Fibroblast of villous mesenchyme (primary cell): ENCODE results near the gene SLC26A1. TPM values are rescaled to one million over a fixed set of nuclear protein-coding genes. Genes with fewer than 3 reads are reported as not detected.

Experiments used
- DNase-seq: peaks from one replicate; pipeline ENCODE4 v3.0.0-alpha.2; 2010; ENCODE audit warnings: low read depth
- H3K4me3 ChIP-seq: 2 replicates; pipeline ENCODE4 v1.5.1; 2011; ENCODE audit warnings: low read depth, mild to moderate bottlenecking, low read length
- total RNA-seq: library from RNA; depleted of rRNA; stranded (reverse); fragments of >200 nt; gene quantifications from 2 replicates; pipeline ENCODE4 v1.2.3, GENCODE V29; 2012
- TF ChIP-seq, protein P1 (sequence below): IDR thresholded peaks from 2 replicates; pipeline ENCODE4 v1.5.1; 2012; ENCODE audit warnings: low read depth, mild to moderate bottlenecking, low read length; ENCODE audit not compliant: insufficient read depth

SLC26A1 gene
- total RNA-seq, 1 donor = under 0.01 TPM

DNA sequence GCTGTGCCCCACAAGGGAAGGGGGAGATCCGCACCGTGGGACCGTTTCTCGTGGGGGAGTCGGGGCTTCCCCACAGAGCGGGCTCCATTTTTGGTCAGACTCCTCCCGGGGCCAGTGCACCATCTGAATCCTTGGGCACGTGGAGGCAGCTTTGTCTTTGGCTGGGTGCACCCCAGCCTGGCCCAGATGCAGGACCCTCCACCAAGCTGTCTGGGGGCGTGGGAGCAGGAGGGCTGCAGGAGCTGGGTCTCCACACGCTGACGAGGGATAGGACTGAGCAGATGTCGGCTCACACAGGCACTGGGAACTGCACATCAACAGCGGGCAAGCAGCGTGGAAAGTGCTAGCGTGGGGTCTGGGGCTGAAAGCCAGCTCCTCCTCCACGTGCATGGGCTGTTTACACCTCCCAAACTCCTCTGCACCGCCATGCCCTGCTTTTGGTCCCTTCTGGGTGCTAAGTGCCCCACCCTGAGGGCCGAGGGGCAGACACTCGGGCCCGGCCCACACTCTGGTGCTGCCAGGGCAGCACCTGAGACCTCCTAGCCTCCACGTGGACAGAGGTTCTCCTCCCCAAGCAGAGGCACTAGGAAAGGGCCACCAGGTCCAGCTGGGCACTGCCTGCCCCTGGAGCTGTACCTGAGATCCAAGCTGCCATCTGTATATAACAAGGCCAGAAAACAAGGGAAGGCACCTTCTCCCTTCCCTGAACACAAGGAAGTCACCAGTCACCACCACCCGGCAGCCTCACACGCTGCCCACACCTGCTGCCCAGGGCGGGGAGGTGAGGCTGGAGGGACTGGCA lies 33.7 kb downstream of the SLC26A1 start:
- H3K4me3 ChIP-seq = no peak overlapping the region
- no peak for DNase-seq
- TF ChIP-seq, protein P1, sequence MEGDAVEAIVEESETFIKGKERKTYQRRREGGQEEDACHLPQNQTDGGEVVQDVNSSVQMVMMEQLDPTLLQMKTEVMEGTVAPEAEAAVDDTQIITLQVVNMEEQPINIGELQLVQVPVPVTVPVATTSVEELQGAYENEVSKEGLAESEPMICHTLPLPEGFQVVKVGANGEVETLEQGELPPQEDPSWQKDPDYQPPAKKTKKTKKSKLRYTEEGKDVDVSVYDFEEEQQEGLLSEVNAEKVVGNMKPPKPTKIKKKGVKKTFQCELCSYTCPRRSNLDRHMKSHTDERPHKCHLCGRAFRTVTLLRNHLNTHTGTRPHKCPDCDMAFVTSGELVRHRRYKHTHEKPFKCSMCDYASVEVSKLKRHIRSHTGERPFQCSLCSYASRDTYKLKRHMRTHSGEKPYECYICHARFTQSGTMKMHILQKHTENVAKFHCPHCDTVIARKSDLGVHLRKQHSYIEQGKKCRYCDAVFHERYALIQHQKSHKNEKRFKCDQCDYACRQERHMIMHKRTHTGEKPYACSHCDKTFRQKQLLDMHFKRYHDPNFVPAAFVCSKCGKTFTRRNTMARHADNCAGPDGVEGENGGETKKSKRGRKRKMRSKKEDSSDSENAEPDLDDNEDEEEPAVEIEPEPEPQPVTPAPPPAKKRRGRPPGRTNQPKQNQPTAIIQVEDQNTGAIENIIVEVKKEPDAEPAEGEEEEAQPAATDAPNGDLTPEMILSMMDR = no peak

DNA sequence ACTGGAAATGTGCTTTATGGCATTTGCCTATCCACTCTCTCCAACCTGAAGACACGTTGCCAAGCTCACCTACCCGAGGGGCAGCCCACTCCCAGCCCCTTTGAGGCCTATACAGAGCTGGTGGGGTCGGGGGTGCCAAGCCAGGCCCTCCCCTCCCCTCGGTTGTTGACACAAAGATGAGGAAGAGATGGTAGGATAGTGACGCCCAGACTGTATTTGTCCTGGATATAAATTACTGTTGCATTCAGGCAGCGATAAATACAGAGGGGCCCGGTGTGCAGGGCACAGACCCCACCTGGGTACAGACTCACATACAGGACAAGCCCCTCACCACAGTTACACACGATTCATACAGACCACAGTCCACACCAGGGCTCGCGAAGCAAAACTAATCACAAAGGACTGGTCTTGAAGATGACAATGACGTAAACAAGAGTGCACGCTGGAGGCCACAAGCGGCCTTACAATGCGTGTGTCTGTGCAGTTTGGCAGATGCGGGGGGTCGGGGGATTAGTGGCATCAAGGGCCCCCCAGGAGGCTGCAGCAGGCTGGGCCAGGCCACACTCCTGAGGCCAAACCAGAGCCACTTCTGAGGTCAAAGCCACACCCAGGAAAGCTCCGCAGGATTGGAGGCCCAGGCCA lies 34.4 kb downstream of the SLC26A1 start:
- DNase-seq = no peak
- no peak overlapping the region for H3K4me3 ChIP-seq
- TF ChIP-seq, protein P1 = no peak

DNA sequence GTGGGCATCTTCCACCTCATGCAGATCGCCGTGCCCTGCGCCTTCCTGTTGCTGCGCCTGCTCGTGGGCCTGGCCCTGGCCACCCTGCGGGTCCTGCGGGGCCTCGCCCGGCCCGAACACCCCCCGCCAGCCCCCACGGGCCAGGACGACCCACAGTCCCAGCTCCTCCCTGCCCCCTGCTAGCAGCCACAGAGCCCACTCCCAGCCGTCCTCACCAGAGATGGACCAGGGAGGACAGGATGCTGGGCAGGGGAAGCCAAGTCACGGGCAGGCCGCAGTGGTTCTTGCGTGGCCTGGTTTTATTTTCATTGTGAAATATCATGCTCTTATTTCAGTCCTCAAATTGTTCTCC lies 34.9 kb downstream of the SLC26A1 start:
- H3K4me3 ChIP-seq = no peak overlapping the region
- TF ChIP-seq, protein P1 = no peak
- DNase-seq = no peak

DNA sequence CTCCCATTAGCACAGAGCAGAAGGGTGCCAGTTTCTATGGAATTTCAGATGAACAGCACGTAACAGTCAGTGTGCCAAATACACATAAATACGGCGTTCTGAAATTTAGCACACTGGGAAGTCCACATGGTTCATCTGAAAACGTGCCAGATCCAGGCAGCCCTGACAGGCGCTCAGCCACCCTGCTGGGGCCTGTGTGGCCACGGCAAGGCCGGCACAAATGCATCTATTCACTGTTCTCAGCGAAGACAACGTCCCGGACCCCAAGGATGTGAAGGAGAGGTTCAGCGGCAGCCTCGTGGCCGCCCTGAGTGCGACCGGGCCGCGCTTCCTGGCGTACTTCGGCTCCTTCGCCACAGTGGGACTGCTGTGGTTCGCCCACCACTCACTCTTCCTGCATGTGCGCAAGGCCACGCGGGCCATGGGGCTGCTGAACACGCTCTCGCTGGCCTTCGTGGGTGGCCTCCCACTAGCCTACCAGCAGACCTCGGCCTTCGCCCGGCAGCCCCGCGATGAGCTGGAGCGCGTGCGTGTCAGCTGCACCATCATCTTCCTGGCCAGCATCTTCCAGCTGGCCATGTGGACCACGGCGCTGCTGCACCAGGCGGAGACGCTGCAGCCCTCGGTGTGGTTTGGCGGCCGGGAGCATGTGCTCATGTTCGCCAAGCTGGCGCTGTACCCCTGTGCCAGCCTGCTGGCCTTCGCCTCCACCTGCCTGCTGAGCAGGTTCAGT lies 35.5 kb downstream of the SLC26A1 start:
- no peak overlapping the region for H3K4me3 ChIP-seq
- TF ChIP-seq, protein P1 = no peak
- no peak for DNase-seq

DNA sequence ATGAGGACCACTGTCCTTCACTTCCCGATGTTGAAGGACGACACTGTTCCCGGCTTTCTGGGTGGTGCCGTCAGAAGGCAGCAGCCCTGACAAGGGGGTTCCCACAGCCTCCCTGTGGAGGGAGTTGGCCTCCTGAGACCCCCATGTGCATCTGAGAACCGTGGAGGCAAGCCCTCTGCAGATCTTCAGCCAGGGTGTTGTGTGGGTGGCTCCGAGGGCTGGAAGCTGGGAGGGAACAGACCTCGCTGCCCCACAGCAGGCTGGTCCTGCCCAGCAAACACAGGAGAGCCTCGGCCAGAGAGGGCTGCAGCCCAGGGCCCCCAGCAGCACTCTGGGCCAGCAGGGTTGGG lies 36.0 kb downstream of the SLC26A1 start:
- no peak overlapping the region for H3K4me3 ChIP-seq
- no peak for DNase-seq
- TF ChIP-seq, protein P1 = no peak

DNA sequence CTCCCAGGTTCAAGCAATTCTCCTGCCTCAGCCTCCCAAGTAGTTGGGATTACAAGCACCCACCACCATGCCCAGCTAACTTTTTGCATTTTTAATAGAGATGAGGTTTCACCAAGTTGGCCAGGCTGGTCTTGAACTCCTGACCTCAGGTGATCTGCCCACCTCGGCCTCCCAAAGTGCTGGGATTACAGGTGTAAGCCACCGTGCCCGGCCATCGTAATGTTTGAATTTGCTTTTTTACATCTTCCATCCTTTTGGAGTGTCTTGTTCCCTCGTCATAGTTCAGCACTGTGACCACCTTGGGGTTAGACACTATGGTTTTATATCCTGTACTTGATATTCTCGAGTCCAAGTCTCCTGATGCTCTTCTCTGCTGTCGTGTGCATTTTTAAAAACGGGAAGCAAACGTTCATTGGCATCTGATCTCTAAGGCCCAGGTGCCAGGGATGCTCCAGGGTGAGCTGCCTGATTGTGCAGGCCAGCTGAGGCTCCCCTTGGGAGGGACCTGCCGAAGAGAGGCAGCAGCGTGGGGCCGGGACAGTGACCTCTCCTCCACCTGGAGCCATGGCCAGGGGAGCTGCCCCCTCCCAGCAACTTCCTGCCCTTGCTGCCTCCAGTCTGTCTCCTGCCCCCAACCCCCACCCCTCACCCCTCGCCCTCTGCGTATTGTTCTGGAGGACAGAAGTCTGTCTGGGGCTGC lies 36.5 kb downstream of the SLC26A1 start:
- H3K4me3 ChIP-seq = no peak overlapping the region
- TF ChIP-seq, protein P1 = no peak
- no peak for DNase-seq
